NCI-H345 (cell line): ENCODE data around the gene SLC26A5.
"Not testable (repeated sequence)": the region's sequence is repeated elsewhere in the genome, so short reads cannot be mapped to it uniquely, and the experiment has no call there.

Source experiments
- DNase-seq: peaks from one replicate; lab custom pipeline; 2025; lab: John Stamatoyannopoulos, UW

SLC26A5 gene

DNA sequence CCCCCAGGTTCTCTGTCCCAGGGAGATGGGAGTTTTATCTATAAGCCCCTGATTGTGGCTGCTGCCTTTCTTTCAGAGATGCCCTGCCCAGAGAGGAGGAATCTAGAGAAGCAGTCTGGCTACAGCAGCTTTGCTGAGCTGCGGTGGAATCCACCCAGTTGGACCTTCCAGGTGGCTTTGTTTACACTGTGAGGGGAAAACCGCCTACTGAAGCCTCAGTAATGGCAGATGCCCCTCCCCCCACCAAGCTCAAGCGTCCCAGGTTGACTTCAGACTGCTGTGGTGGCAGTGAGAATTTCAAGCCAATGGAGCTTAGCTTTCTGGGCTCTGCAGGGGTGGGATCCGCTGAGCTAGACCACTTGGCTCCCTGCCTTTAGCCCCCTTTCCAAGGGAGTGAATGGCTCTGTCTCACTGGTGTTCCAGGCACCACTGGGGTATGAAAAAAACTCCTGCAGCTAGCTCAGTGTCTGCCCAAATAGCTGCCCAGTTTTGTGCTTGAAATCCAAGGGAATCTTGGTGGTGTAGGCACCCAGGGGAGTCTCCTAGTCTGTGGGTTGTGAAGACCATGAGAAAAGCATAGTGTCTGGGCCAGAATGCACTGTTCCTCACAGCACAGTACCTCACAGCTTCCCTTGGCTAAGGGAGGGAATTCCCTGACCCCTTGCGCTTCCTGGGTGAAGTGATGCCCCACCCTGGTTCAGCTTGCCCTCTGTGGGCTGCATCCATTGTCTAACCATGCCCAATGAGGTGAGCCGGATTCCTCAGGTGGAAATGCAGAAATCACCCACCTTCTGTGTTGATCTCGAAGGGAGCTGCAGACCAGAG lies 40.0 kb downstream of the SLC26A5 start:
- DNase-seq: not testable (repeated sequence)

- DNase-seq: not testable (repeated sequence)
Observed at GRCh38 chr7:103399687-103400086, 46.3 kb downstream of the SLC26A5 start.

DNA sequence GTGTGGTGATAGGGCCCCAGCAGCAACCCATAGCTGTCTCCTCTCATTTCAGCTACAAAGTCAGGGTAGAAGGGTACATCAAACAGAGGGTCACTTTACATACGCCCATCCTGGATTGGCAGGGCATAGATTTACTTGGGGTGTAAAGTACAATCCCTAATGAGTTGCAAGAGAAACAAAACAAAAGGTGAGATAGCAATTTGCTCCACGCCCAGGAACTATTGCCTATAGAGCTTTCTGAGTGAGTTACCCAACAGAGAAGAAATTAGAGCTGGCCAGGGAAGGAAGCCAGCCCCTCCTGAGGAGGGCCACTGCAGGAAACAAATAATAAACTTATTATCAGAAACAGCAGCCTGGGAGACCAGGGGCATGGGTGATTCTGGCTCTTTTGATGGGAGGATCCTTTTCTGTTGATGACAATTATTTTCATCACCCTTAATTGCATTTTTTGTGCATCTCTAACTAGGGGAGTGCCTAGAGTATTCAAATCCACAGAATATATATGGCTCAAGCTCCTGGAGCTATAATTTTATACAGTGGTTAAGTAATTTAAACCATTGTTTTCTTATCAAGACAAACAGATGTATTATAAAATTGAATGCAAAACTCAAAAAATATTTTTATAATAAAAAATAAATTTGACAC lies 47.4 kb downstream of the SLC26A5 start:
- DNase-seq: no peak

DNA sequence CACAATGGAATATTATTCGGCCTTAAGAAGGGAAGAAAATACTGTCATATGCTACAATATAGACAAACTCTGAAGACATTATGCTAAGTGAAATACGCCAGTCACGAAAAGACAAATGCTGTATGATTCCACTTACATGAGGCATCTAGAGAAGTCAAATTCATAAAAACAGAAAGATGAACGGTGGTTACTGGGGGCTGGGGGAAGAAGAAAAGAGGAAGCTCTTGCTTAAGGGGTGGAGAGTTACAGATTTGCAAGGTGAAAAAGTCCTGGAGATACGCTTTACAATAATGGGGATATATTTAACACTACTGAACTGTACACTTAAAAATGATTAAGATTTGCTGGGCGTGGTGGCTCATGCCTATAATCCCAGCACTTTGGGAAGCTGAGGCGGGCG lies 49.5 kb downstream of the SLC26A5 start:
- no peak for DNase-seq

GRCh38 chr7:103395071-103395470 lies 50.9 kb downstream of the SLC26A5 start:
- DNase-seq: no peak

- no peak for DNase-seq
Observed at GRCh38 chr7:103394566-103394965, 51.4 kb downstream of the SLC26A5 start.

DNA sequence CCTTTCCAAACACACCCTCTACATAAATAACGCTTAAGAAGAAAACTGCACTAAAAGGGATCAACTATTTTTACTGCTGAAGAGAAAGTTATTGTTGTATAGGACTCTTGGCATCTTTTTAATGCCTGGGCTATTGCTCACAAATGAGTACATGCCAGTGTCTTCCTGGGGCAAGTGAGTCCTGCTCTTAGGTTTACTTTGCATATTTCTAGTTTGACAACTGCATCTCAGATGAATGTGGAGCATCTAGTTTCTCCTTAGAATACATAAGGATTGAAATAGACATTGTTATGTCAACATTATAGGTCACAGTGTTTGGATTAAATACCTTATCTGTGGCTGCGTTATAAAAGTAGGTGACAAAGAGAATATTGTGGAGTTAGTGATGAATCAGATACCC lies 54.0 kb downstream of the SLC26A5 start:
- DNase-seq: no peak

DNA sequence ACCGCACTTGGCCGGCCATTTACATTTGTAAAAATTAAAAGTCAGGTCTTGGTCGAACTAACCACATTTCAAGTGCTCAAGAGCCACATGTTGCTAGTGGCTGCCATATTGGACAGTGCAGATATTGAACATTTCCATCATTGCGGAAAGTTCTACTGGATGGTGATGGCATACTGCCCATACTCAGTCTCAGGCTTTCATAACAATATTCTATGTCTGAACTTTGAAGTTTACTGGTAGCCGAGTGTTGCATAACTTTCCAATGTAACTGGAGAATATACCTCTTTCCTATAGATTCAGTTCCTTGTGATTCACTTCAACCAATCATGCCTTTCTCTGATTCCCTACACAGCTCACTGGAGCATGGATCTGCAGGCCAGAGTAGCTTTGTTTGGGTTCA lies 54.9 kb downstream of the SLC26A5 start:
- DNase-seq: no peak

GRCh38 chr7:103389263-103389662 lies 56.7 kb downstream of the SLC26A5 start:
- no peak for DNase-seq

DNA sequence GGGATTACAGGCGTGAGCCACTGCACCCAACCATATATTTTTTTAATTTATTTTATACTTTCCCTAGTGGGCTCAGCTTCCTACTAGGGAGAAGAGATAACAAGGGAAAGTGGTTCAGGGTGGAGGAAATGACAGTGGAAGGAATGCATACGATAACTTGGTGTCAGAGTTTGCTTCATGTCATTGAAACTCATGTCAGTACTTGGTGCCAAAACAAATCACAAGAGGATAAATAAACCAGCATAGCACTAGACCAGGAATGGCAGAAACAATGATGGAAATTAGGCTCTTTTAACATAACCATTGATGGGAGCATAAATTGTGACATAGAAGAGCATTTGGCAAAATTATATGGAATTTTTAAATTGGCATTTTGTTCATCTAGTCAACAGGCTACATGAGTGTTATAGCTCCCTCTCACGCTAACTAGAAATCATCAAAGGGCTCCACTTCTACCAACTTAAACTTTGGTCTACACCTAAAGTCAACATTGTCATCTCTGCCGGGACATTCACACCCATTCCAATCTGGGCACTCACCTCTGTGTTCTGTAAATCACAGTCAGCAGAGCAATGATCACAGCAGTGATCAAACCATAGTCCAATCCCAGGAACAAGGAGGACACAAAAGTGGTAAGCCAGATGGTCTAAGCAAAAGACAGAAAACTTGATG lies 57.4 kb downstream of the SLC26A5 start:
- no peak for DNase-seq

- no peak for DNase-seq
Observed at GRCh38 chr7:103387242-103387641, 58.8 kb downstream of the SLC26A5 start.

GRCh38 chr7:103382032-103382402 lies 64.0 kb downstream of the SLC26A5 start:
- no peak for DNase-seq

DNA sequence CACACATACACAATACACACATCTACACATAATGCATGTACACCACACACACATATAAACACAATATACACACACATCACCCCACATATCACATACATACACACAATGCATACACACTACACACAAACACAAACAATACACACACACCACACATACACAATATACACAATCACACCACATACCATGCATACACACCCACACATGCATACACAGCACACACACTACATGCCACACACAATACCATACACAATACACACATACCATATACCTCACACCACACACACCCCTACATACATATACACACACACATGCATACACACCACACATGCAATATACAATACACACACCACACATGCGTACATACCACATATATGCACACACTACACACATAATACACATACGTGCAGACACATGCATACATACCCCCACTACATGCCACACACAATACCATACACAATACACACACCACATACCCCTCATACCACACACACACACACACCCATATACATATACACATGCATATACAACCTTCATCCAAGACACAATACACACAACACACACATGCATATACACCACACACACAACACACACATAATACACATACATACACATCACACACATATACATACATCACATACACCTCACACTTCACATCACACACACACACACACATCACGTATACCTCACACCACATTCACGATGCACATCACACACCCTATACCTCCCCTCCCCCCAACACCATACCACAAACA lies 64.6 kb downstream of the SLC26A5 start:
- no peak for DNase-seq

DNA sequence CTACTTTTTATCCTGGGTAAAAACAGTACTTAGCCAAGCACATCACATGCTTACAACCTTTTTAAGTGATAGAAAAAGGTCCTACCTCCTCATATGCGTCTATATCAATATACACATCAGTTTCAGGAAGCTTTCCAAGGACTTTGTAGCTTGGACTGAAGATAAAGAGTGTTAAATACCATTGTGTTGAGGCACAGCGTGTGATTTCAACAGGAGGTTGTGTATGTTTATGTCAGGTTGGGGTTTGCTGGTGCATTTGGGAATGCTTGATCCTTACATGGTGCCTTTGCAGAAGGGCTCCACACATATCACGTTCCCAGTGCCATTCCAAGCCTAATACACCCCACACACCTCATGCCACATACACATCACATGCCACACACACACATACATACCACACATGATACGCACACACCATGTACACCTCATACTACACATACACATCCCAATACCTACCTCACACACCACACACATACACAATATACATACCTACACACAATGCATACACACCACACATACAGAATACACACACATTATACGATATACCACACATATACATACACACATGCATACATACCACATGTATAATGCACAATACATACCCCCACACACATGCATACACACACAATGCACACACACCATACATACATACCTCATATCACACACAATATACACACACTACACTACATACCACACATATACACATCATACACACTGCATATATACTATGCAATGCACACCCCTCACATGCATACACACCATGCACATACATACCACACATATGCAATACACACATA lies 65.4 kb downstream of the SLC26A5 start:
- DNase-seq: no peak

DNA sequence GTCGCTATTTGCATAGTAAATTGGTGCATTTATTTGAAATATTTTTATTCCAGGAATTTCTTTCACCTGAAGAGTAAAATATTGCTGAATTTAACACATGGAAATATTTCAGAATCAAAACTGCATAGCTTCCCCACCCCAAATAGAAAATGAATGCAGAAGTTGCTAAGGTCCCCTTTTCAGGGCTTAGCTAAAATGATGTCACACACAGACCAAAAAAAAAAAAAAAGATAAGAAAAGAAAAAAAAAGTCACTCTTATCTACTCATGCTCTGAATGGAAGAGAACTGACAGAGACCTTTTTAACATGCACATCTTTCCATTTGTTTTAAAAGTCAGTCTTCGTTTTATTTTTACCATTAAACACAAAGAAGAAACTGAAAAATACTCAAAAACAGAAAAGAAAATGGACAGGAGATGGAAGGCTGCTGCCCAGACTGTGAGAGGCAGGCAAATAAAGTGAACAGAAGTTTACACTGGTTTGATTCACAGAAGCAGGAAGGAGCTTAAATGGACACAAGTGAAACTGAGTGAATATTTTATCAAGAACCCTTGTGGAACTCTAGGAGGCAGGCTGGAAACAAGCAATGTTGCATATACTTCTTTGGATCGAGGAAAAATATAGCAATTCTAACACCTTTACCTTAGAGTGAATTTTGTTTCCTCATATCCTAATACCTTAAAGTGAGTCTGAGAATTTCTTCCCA lies 66.6 kb downstream of the SLC26A5 start:
- no peak for DNase-seq

DNA sequence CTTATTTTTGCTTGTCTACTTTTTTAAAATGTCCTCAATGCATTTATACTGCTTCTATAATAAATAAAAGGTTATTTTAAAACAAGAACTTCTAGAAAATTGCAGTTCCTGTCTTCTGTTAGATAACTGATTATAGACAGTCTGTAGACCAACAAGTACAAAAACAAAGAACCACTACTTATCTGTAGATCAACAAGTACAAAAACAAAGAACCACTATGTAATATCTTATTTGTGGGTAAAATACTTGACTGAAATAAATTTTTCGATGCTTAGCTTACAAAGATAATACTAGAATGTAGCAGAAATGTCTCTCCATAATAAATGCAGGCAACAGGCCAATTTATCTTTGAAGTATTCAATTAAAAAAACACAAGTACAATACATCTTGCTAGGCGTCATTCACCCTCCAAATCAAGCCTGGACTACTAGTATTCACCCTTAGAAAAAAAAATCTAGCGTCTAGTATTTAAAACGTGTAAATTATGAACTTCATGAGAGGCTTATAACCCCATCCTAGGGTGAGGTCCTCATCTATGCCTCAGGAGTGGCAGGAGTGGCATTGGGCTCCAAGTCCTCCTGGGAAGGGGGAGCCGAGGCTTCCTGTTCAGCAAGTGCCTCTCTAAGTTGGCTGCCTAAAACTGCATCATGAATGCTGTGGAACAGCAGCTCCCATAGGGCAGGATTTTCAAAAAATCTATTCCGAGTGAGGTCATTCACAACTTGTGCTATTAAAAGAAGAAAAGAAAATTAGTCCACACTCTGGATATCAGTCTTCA lies 72.0 kb downstream of the SLC26A5 start:
- no peak for DNase-seq

DNA sequence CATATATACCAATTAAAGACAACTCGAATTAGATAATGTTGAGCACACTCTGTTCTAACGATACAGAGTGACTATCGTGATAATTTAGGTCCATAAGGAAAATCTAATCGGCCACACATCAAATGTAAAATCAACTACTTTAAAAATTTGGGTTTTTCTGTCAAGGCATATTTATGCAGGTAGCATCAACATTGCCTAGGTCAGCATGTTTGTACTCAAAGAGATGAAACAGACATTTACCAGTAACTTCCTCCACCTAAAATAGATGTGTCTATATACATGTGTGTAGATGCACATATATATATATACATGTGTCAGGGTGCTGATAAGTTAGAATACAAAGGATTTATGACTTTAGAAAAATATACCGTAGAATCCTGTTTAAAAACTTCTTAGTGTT lies 76.6 kb downstream of the SLC26A5 start:
- no peak for DNase-seq

DNA sequence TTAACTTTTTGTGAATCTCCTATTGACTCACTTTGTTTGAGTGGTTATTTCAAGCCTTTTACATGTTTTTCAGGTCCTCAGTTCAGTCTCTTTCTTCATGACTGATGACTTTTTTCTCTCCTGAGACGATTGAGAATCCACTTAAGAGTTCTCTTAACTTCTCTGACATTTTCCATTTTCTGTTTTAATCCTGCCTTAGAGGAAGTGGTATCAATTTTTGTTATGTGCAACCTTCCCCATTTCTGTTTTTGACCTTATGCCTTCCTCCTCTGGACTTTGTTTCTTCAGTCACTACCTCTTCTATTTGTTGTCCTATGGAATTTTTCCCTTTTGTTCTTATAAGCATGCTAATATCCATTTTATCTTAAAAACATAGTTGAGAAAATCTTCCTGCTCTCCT lies 96.2 kb downstream of the SLC26A5 start:
- DNase-seq: no peak

DNA sequence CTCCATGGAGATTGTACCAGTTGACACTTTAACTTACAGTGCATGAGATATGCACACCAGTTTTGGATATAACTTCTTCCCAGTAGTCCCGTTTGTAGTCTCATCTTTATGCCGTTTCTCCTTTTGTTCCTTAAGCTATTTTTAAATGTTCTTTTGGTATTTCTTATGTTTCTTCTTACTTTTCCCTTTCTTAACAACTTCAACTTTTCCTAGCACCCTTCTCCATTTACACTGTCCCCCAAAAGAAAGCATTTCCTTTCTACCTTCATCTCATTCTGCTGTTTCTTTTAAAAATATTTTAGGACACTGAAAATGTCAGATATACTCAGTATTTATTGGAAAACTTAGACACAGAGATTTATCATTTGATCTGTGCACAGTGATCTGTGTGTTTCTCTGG lies 97.0 kb downstream of the SLC26A5 start:
- no peak for DNase-seq

DNA sequence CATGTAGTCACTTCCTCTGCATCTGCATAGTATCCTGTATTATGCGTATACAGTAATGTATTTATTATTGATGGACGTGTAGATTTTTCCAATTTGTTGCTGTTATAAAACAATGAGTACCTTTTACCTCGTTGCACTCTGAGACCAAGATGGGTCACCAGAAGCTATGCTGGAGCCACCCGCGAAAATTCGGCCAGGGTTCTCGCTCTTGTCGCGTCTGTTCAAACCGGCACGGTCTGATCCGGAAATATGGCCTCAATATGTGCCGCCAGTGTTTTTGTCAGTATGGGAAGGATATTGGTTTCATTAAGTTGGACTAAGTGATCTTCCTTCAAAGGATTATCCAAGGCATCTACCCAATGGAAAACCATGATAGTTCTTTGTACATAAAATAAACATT lies 97.6 kb downstream of the SLC26A5 start:
- no peak for DNase-seq
